Keratinocyte (primary cell): ENCODE measurements around the gene ITIH5. TPM values are rescaled to one million over a fixed set of nuclear protein-coding genes. Genes with fewer than 3 reads are reported as not detected.

ENCODE experiments used
- DNase-seq: peaks from one replicate; pipeline ENCODE4 v3.0.0-alpha.2; 2011; ENCODE audit warnings: low read depth, missing footprints, low spot score
- FAIRE-seq: peaks from 2 replicates; lab custom pipeline; 2011; peaks lifted over from hg19 to GRCh38; lab: Jason Lieb, UNC
- H2AFZ ChIP-seq: 2 replicates; pipeline ENCODE4 v1.6.0; 2012; ENCODE audit warnings: low read length, control low read depth, inconsistent platforms; ENCODE audit not compliant: control insufficient read depth
- H3K27ac ChIP-seq: 2 replicates; pipeline ENCODE4 v1.5.1; 2011; ENCODE audit warnings: low read length; ENCODE audit not compliant: control insufficient read depth, insufficient read depth
- H3K27me3 ChIP-seq: 3 replicates; pipeline ENCODE4 v1.6.0; 2011; ENCODE audit warnings: low read length; ENCODE audit not compliant: control insufficient read depth, insufficient read depth; ENCODE audit errors: extremely low read depth
- H3K36me3 ChIP-seq, 2 experiments: 2 replicates in 1 of 2; 3 replicates in 1 of 2; pipeline ENCODE4 v1.5.1; 2011; ENCODE audit warnings: low read length in 2 of 2, mild to moderate bottlenecking in 1 of 2; ENCODE audit not compliant: control insufficient read depth in 2 of 2, insufficient read depth in 2 of 2; ENCODE audit errors: extremely low read depth in 1 of 2
- H3K4me1 ChIP-seq: 3 replicates; pipeline ENCODE4 v1.5.1; 2011; ENCODE audit warnings: low read length; ENCODE audit not compliant: control insufficient read depth, insufficient read depth; ENCODE audit errors: extremely low read depth
- H3K4me2 ChIP-seq: 3 replicates; pipeline ENCODE4 v1.6.0; 2011; ENCODE audit warnings: low read depth, low read length; ENCODE audit not compliant: control insufficient read depth, insufficient read depth; ENCODE audit errors: extremely low read depth
- H3K4me3 ChIP-seq, 3 experiments: fragments of 200-600 bp in 1 of 3; sonication (generic) in 1 of 3; 2 replicates in 2 of 3; 3 replicates in 1 of 3; pipeline ENCODE4 v1.5.1; 2011 to 2016; ENCODE audit warnings: low read length in 3 of 3, mild to moderate bottlenecking in 3 of 3, control low read depth in 2 of 3, inconsistent platforms in 1 of 3, low read depth in 1 of 3, mixed read lengths in 1 of 3, mixed run types in 1 of 3, moderate library complexity in 1 of 3; ENCODE audit not compliant: control insufficient read depth in 2 of 3, insufficient read depth in 2 of 3; ENCODE audit errors: extremely low read depth in 1 of 3
- H3K79me2 ChIP-seq: 2 replicates; pipeline ENCODE4 v1.6.0; 2012; ENCODE audit warnings: low read length; ENCODE audit not compliant: control insufficient read depth, insufficient read depth
- H3K9ac ChIP-seq: 3 replicates; pipeline ENCODE4 v1.6.0; 2011; ENCODE audit warnings: low read length; ENCODE audit not compliant: control insufficient read depth, insufficient read depth; ENCODE audit errors: extremely low read depth
- H3K9me1 ChIP-seq: 3 replicates; pipeline ENCODE4 v1.6.0; 2011; ENCODE audit warnings: low read length; ENCODE audit not compliant: control insufficient read depth, insufficient read depth; ENCODE audit errors: extremely low read depth
- H3K9me3 ChIP-seq: 2 replicates; pipeline ENCODE4 v1.5.1; 2012; ENCODE audit warnings: low read depth, low read length; ENCODE audit not compliant: control insufficient read depth
- H4K20me1 ChIP-seq: 3 replicates; pipeline ENCODE4 v1.6.0; 2011; ENCODE audit warnings: low read length; ENCODE audit not compliant: control insufficient read depth, insufficient read depth; ENCODE audit errors: extremely low read depth
- CTCF ChIP-seq, 3 experiments: IDR thresholded peaks in 1 of 3; conservative IDR thresholded peaks in 1 of 3; optimal IDR thresholded peaks in 1 of 3; 2 replicates in 2 of 3; 3 replicates in 1 of 3; pipeline versions ENCODE3 to v1.5.1; 2011; ENCODE audit warnings: low read length in 3 of 3, mild to moderate bottlenecking in 3 of 3, moderate library complexity in 2 of 3, control low read depth in 1 of 3, inconsistent platforms in 1 of 3; ENCODE audit not compliant: insufficient read depth in 2 of 3; ENCODE audit errors: extremely low read depth in 1 of 3
- EZH2 ChIP-seq: IDR thresholded peaks from one replicate; pipeline ENCODE4 v1.6.1; 2012; ENCODE audit warnings: inconsistent platforms, mild to moderate bottlenecking, low read length, moderate library complexity
- dilution Hi-C: fragments of 300-500 bp; cut with MboI; formaldehyde crosslinking; loops from one replicate; pipeline ENCODE4 v1.7.0; 2020; ENCODE audit warnings: low sequenced_read_pairs; ENCODE audit not compliant: extremely low pct_ligation_motif_present
- polyA plus RNA-seq, 5 experiments: library from polyadenylated mRNA; depleted of rRNA in 3 of 5; stranded (reverse) in 3 of 5; stranded (forward) in 1 of 5; unstranded in 1 of 5; fragments of >200 nt; gene quantifications; 1 replicate in 1 of 5; 2 replicates in 3 of 5; 3 replicates in 1 of 5; pipeline versions ENCODE4 v1.2.1 to v1.2.3, GENCODE V29; 2011 to 2012; ENCODE audit warnings: missing spikeins in 2 of 5, low read depth in 1 of 5, low replicate concordance in 1 of 5

The ITIH5 gene
- polyA plus RNA-seq, 1 donor (not counting 4 experiments of a cell fraction or from before 2014, with no cell fraction given), result not detected

- no peaks in the 10 kb centered on the region for H3K9me1 ChIP-seq
- no peaks in the 10 kb centered on the region for H3K79me2 ChIP-seq
- dilution Hi-C loops, result no loop called here
- no peaks in the 10 kb centered on the region for H3K36me3 ChIP-seq
- no peak for FAIRE-seq
- H3K4me3 ChIP-seq, result no peak overlapping the region
- TF ChIP-seq EZH2, result no peak
- TF ChIP-seq CTCF (optimal IDR thresholded peaks at IDR 0.05 in 1 of 3, IDR thresholded peaks at IDR 0.05 in 1 of 3, conservative IDR thresholded peaks at IDR 0.05 in 1 of 3; ENCODE audit: extremely low read depth in 1 of 3, insufficient read depth in 2 of 3, low read length in 3 of 3), result no peak
- no peak overlapping the region for H2AFZ ChIP-seq
- H4K20me1 ChIP-seq, result no peaks in the 10 kb centered on the region
- no peaks in the 10 kb centered on the region for H3K9me3 ChIP-seq
- H3K4me2 ChIP-seq, result no peak overlapping the region
- no peaks in the 10 kb centered on the region for H3K4me1 ChIP-seq
- H3K9ac ChIP-seq, result no peak overlapping the region
- H3K27ac ChIP-seq, result no peak overlapping the region
- H3K27me3 ChIP-seq, result peaks cover 12% of the 10 kb centered on the region
- DNase-seq, result no peak
Observed at GRCh38 chr10:7565871-7566270, 100.9 kb downstream of the ITIH5 start.

- no peak overlapping the region for H2AFZ ChIP-seq
- no peaks in the 10 kb centered on the region for H4K20me1 ChIP-seq
- H3K9me1 ChIP-seq, result no peaks in the 10 kb centered on the region
- FAIRE-seq (no peak), DNase-seq (no peak)
- H3K27me3 ChIP-seq, result peaks cover 12% of the 10 kb centered on the region
- H3K9me3 ChIP-seq, result no peaks in the 10 kb centered on the region
- dilution Hi-C loops, result no loop called here
- H3K79me2 ChIP-seq, result no peaks in the 10 kb centered on the region
- no peak overlapping the region for H3K4me2 ChIP-seq
- H3K4me3 ChIP-seq, result no peak overlapping the region
- H3K9ac ChIP-seq, result no peak overlapping the region
- no peaks in the 10 kb centered on the region for H3K4me1 ChIP-seq
- TF ChIP-seq CTCF (optimal IDR thresholded peaks at IDR 0.05 in 1 of 3, IDR thresholded peaks at IDR 0.05 in 1 of 3, conservative IDR thresholded peaks at IDR 0.05 in 1 of 3; ENCODE audit: extremely low read depth in 1 of 3, insufficient read depth in 2 of 3, low read length in 3 of 3), result no peak
- no peak for TF ChIP-seq EZH2
- no peaks in the 10 kb centered on the region for H3K36me3 ChIP-seq
- no peak overlapping the region for H3K27ac ChIP-seq
Observed at GRCh38 chr10:7563770-7564169, 103.0 kb downstream of the ITIH5 start.
